GM18508 (cell line): ENCODE data around the gene GALNT16.

ENCODE experiments used
- ATAC-seq: cut with Tn5 transposase; IDR thresholded peaks from one replicate; pipeline ENCODE4 v1.9.1; 2021; ENCODE audit warnings: moderate number of reproducible peaks; ENCODE audit not compliant: insufficient read depth, unreplicated experiment

The GALNT16 gene

DNA sequence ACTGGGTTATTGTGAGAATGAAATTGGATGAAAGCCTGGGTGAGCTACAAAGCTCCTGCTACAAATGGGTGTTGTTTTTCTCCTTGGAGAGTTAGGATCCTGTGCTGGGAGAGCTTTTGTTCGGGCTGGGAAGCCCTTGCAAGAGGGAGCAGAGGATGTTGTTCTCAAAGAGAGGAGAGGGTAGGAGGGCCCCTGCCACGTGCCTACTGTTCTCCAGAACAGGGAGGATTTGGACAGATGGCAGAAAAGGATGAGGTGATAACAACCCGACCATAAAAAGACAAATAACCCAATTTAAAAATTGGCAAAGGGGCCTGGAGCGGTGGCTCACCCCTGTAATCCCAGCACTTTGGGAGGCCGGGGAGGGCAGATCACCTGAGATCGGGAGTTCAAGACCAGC lies 68.8 kb downstream of the GALNT16 start:
- no peak for ATAC-seq

- no peak for ATAC-seq
Measured at GRCh38 chr14:69331206-69331605, 71.2 kb downstream of the GALNT16 start.

- no peak for ATAC-seq
Measured at GRCh38 chr14:69332782-69333395, 72.9 kb downstream of the GALNT16 start.

- ATAC-seq, result no peak
Measured at GRCh38 chr14:69333791-69334337, 73.9 kb downstream of the GALNT16 start.

GRCh38 chr14:69334576-69334975 lies 74.6 kb downstream of the GALNT16 start:
- ATAC-seq, result no peak

- no peak for ATAC-seq
Measured at GRCh38 chr14:69335371-69335771, 75.4 kb downstream of the GALNT16 start.

GRCh38 chr14:69337984-69338383 lies 78.0 kb downstream of the GALNT16 start:
- no peak for ATAC-seq

- ATAC-seq, result no peak
Measured at GRCh38 chr14:69339426-69339825, 79.5 kb downstream of the GALNT16 start.

DNA sequence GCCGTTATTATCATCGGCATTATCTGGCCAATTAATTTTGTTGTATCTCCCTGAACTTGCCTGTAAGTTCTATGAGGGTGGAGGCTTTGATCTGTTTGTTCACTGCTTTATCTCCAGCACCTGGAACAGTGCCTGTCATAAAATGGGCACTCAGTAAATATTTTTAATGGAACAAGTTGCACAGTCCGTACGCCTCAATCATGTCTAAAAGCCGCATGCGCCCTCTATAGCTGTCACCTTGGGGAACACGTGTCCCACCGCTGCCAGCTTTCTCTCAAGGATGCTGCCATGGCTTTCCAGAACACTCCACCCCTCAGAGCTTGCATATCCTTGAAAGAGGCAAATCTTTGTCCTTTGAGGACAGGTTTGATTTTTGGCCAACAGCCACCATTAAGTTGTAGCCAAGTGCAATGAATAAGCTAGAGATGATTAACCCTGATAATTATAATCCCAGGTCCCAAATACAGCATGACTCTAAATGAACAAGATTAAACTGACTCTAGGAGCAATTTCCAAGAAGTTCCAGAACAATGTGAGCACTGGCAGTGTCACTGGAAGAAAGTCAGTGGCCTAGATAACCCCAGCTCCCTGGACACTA lies 83.1 kb downstream of the GALNT16 start:
- ATAC-seq, result no peak

DNA sequence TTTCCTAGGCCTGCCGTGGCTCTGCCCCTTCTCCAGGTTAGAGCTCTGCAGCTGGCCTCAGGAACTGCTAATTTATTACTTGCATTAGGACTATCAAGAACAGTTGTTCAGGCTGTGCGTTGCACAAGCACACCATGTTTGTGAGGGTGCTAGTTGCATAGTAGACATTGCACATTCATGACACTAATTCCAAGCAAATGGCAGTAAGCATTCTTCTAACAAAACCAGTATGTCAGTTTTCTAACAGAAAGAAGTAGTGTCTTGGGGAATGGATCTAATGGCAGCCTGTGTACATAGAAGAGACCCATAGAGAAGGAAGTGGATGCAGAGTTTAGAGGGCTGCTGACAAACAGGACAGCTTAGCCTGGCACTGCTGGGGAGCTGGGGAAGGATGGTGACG lies 84.2 kb downstream of the GALNT16 start:
- ATAC-seq, result no peak

- no peak for ATAC-seq
Measured at GRCh38 chr14:69345402-69345801, 85.4 kb downstream of the GALNT16 start.

GRCh38 chr14:69346710-69347109 lies 86.8 kb downstream of the GALNT16 start:
- ATAC-seq, result no peak

DNA sequence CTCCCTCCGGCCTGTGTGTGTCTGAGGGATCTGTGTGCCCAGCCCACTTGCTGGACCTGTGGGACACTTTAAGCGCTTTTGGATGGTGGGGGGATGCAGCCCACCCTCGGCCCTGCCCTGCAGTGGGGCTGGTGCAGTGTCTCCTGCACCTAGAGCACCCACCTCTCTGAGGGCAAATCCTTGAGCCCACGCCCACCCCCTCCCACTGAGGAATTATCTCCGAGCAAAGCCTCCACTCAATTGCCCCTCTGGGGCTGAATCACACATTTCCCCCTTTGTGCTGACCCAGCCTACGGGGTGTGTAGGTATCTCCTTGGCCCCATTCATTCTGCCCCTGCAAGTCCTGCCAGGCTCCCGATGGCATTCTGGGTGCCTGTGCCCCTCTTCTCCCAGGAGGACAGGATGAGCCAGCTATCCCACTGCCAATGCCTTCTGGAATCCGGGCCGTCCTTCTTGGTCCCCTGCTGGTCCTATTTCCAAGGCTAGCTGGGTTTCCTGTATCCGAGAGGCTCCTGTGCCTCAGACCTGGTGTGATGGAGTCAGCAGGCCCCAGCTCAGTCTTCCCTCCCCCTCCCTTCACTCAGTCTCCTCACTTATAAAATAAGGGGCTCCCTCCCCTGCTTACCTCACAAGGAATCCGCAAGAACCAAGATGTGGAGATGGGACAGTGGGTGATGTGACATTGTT lies 89.3 kb downstream of the GALNT16 start:
- ATAC-seq, result no peak

DNA sequence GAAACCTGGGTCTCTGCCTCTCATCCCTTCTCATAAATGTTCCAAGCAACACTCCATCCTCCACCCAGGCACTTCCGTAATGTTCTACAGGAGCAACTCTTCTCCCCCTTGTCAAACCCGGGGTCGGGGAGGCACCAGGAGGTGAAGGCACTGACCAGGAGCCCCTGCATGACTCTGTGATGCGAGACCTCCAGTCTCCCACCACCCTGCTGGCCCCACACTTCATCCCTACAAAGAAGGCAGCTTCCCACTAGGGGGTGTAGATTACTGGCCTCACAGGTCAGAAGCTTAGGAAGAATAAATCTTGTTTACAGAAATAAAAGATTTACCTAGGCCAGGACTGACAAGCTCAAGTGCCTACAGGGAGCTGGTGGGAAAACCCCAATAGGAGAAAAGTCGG lies 90.9 kb downstream of the GALNT16 start:
- no peak for ATAC-seq

GRCh38 chr14:69351385-69351784 lies 91.4 kb downstream of the GALNT16 start:
- no peak for ATAC-seq

DNA sequence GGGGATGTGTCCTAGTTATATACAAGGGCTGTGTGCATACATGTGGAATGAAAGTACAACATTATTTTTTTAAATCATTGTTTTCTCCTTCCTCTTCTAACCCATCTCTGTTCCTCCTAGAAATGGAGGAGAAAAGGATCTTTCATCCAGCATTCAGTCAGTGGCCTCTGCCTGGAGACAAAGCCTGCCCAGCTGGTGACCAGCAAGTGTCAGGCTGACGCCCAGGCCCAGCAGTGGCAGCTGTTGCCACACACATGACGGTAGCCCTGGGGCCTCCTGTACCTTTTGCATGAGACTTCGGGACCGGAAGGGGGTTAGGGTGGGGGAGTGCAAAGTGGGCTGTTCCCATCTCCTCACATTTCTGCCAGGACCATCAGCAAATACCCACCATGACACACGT lies 92.0 kb downstream of the GALNT16 start:
- no peak for ATAC-seq

DNA sequence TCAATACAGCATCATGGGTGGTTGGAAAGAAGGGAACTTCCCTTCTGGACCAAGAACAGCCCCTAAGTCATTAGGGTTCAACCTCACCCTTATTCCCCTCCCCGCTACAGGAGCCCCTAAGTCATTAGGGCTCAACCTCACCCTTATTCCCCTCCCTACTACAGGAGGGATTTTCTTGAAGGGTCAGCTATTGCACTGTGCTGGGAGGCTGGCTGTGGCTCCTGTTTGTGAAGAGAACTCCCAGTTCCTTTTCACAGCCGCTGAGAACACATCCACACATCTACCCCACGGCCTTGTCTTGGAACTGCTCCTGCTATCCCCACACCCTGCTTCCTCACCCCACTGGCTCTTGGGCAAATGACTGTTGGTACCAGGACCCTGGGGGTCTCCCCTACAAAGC lies 93.2 kb downstream of the GALNT16 start:
- ATAC-seq, result no peak

DNA sequence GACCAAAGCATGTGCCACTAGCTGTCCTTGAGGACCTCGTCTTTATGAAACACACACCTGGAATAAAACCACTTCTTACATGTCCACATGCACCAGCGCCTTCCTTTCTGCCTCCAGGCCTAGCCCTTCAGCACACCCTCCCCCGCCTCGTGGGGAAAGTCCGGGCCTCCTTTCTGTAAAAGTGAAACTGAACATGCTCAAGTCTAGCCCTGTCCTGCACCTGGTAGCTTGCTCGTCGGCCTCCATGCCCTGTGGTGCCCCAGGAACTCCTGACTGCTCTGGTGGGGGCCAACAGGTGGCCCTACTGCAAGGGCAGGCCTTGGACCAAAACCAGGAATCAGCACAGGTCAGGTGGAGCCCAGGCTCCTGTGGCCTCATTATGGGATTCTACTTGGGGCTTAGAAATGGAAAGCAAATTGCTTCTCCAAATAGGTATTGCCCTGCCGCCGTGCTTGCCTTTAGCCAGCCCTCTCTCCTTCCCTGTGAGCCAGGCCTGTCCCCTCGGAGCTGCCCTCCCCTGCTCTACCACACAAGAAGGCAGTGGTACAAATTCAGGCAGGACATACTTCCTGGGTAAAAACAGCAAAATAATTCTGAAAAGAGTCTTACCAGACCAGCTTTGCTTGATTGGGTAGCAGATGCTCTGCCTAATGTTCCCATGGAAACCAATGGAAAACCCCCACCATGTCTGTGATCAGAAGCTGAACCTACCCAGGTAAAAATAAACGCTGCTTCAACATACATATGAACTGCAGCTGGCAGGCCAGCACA lies 94.6 kb downstream of the GALNT16 start:
- ATAC-seq, result peak; percentile 54

DNA sequence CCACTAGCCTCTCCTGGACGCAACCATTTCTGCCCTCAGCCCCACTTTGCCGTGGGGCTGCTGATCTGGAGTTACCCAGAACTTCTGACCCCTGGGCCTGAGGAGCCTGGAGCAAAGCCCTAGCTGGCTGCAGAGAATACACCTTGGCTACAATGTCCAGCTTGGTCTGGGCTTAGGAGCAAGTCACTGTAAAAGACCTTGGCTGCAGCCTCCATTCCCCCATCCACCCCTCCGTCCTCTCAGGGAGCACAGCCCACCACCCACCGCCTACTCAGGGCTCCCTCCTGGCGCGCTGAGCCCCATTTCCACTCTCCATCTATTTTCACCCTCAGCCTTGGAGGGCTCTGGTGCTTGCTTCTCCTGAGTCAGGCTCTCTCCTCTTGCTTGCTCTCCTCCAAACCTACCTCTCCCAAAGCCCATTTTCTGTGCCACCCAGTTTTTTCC lies 95.2 kb downstream of the GALNT16 start:
- ATAC-seq, result no peak

DNA sequence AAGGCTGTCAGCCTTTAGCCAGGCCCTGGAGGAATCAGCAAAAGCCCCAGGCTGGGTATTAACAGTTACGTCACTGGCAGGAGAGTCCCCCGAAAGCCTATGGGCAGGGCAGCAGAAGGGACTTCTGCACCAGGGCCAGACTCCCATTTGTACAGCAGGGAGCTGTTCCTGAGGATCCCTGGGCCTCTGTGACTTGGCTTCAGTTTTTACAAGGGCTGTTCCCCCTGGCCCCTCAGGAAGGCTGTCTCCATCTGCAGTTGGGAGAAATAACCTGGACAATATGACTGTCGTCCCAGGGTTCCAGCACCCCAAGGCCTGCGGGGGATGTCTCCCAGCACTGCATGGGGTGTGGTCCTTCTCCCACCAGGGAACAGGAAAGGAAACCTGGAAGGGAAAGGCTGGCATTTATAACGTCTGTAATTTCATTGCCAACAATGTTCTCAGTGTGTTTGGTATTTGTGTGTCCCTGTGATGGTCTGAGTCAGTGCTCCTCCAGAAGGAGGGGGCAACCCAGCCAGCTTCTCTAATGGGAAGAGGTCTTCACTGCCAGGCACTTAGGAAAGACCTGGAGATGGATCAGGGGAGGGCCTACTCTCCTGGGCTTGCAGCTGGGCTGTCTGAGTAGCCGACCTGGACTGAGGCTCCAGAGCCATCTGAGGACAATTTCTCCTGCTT lies 95.8 kb downstream of the GALNT16 start:
- ATAC-seq, result no peak
